ENCODE data around the gene DIP2C. TPM values are rescaled to one million over a fixed set of nuclear protein-coding genes. Genes with fewer than 3 reads are reported as not detected.

DIP2C gene
- total RNA-seq, 2 experiments from 2014 or later, result 0.22 to 0.54 TPM

DNA sequence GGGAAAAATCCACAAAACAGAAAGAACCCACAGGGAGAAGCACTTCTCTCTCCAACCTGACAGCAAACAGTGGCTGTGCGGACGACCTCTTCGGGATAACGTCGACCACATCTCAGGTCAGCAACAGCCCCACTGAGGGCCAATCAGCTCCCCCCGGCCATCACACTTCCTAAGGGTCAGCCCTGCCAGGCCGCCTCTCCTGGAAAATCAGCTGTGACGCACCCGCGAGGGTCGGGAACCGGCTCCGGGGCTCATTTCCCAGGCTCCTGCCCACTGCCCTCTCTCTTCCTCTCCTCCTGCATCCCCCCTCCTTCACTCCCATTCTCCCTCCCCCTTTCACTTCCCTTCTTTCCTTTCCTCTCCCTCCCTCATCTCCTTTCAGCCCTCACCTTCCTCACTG is 118.3 kb downstream of the DIP2C start:
- H3K4me1 Mint-ChIP-seq, result no peaks in the 10 kb centered on the region
- peaks cover 2% of the 10 kb centered on the region for H3K36me3 Mint-ChIP-seq
- peaks cover 6% of the 10 kb centered on the region for H3K9me3 Mint-ChIP-seq
- no peak overlapping the region for H3K27ac Mint-ChIP-seq
- peaks cover 39% of the 10 kb centered on the region for H3K27me3 Mint-ChIP-seq
- DNase-seq, result no peak
- H3K4me3 Mint-ChIP-seq, result no peak overlapping the region

GRCh38 chr10:570628-571163 is 118.8 kb downstream of the DIP2C start:
- H3K9me3 Mint-ChIP-seq, result peaks cover 6% of the 10 kb centered on the region
- peaks cover 2% of the 10 kb centered on the region for H3K36me3 Mint-ChIP-seq
- DNase-seq, result no peak
- H3K4me3 Mint-ChIP-seq, result no peak overlapping the region
- no peaks in the 10 kb centered on the region for H3K4me1 Mint-ChIP-seq
- peaks cover 39% of the 10 kb centered on the region for H3K27me3 Mint-ChIP-seq
- H3K27ac Mint-ChIP-seq, result no peak overlapping the region

DNA sequence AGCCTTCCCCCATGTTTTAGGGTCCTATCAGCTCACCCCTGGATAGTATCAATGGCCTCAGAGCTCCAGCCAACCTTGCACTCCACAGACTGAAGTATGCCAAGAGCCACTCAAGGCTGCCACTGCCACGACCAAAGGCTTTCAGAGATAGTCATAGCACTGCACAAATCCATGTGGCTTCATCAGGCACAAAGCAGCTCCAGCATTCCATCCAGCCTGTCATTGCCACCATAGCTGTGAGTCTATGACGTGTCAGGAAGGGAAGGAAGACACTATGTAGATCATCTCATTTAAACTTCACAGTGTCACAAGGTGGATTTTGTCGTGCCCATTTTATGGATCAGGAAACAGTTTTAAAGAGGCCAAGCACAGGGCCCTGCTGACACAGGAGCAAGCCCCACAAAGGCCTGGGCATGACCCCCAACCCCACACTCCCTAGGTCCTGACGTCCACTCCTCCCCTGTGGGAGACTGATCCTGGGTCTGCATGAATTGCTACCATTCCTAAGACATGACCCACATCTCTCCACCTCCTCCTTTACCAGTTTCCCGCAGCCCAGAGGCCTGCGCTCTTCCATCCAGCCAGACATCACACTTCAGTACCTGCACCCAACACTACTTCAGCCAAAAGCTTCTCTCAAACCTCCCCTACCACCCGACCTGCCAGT is 119.4 kb downstream of the DIP2C start:
- H3K9me3 Mint-ChIP-seq, result peaks cover 6% of the 10 kb centered on the region
- peaks cover 34% of the 10 kb centered on the region for H3K27me3 Mint-ChIP-seq
- no peak for DNase-seq
- H3K36me3 Mint-ChIP-seq, result peaks cover 2% of the 10 kb centered on the region
- no peaks in the 10 kb centered on the region for H3K4me1 Mint-ChIP-seq
- no peak overlapping the region for H3K27ac Mint-ChIP-seq
- H3K4me3 Mint-ChIP-seq, result no peak overlapping the region

DNA sequence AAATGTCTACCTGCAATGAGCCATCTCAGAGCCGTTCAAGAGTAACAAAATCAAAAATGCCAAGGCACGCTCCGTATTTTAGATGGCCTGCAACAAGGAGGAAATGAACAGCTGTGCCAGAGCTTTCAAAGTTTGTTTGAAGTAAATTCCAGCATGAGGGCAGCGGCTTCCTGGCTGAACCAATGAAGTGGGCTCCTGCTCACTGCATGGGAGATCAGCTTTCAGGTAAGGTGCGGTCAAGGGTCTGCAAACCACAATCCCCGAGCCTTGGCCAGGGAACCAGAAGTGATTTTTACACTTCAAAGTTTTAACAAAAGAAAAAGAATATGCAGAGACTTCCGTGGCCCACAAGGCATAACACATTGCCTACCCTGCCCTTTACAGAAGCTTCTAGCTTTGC is 120.6 kb downstream of the DIP2C start:
- H3K36me3 Mint-ChIP-seq, result peaks cover 2% of the 10 kb centered on the region
- no peak overlapping the region for H3K4me3 Mint-ChIP-seq
- DNase-seq, result no peak
- peaks cover 30% of the 10 kb centered on the region for H3K27me3 Mint-ChIP-seq
- no peak overlapping the region for H3K27ac Mint-ChIP-seq
- H3K4me1 Mint-ChIP-seq, result no peaks in the 10 kb centered on the region
- peaks cover 11% of the 10 kb centered on the region for H3K9me3 Mint-ChIP-seq

DNA sequence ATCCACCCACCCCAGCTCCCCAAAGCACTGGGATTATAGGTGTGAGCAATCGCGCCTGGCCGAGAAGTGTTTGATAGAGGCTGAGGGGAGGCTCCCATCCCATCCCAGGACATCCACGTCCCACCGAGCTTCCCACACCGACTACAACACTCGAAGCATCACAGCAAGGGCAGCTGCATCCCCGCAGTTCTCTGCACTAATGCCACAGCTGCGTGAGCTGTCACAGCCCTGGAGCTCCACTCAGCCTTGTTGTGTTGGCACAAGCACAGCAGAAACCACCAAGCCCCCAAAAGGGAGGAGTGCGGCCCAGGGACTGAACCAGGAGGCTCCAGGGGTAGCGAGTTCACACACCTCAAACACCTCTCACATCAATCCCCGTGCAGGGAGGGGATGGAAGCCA is 121.6 kb downstream of the DIP2C start:
- DNase-seq, result no peak
- Mint-ChIP-seq H3K4me3 (no peak overlapping the region), H3K9me3 (peaks cover 15% of the 10 kb centered on the region), H3K36me3 (peaks cover 2% of the 10 kb centered on the region), H3K27me3 (peaks cover 21% of the 10 kb centered on the region), H3K4me1 (no peaks in the 10 kb centered on the region), H3K27ac (no peak overlapping the region)

DNA sequence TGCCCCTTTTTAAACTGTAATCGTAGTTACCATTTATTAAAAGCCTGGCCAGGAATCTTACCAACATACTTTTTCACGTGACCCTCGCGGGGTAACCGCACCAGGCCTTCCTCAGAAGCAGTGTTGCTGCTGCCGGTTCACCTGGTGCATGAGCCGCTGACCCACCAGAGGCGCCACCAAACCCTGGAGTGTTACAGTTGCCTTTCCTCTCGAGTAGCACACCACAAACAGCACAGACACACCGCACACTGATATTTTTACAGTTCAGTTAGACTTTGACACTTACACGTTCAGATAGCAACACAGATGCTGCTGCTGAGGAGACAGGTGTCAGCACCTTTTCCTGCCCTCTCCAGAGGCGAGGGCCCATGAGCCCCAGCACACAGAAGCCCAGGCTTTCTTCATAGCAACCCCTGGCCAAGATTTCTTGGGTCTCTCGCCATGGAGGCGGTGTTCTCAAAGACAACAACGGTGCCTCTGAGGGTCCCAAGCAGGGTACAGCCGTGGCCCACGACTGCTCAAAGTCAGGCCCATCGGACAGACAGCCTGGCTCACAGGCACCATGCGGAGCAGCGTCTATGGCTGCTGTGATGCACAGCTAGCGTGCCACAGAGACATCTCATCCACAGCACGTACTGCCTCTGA is 123.1 kb downstream of the DIP2C start:
- peaks cover 15% of the 10 kb centered on the region for H3K9me3 Mint-ChIP-seq
- peaks cover 10% of the 10 kb centered on the region for H3K27me3 Mint-ChIP-seq
- H3K27ac Mint-ChIP-seq, result no peak overlapping the region
- no peaks in the 10 kb centered on the region for H3K4me1 Mint-ChIP-seq
- H3K36me3 Mint-ChIP-seq, result peaks cover under 1% of the 10 kb centered on the region
- no peak overlapping the region for H3K4me3 Mint-ChIP-seq
- DNase-seq, result no peak

GRCh38 chr10:565676-566075 is 123.8 kb downstream of the DIP2C start:
- Mint-ChIP-seq H3K9me3 (peaks cover 15% of the 10 kb centered on the region), H3K4me1 (no peaks in the 10 kb centered on the region), H3K36me3 (no peaks in the 10 kb centered on the region), H3K4me3 (no peak overlapping the region), H3K27ac (no peak overlapping the region), H3K27me3 (peaks cover 8% of the 10 kb centered on the region)
- no peak for DNase-seq

DNA sequence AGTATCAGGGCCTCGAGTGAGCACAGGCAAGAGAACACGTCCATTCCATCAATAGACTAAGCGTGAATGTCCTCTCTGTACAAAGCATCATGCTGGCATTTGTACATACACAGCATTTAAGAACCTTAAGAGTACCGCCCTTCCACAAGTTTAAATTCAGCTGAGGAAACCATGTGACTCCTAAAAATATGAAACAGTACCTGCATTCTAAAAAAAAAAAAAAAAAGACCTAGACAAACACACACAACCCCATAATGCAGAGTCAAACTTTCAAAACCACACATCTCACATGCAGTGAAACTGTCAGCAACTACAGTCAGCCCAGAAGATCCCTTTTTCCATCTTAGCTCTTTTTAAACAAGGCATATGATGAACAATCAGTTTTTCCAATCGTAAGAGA is 124.3 kb downstream of the DIP2C start:
- H3K4me1 Mint-ChIP-seq, result no peaks in the 10 kb centered on the region
- H3K9me3 Mint-ChIP-seq, result peaks cover 15% of the 10 kb centered on the region
- H3K27me3 Mint-ChIP-seq, result peaks cover 8% of the 10 kb centered on the region
- no peak overlapping the region for H3K4me3 Mint-ChIP-seq
- DNase-seq, result no peak
- H3K27ac Mint-ChIP-seq, result no peak overlapping the region
- H3K36me3 Mint-ChIP-seq, result no peaks in the 10 kb centered on the region

- no peak overlapping the region for H3K27ac Mint-ChIP-seq
- no peaks in the 10 kb centered on the region for H3K4me1 Mint-ChIP-seq
- H3K27me3 Mint-ChIP-seq, result peaks cover 5% of the 10 kb centered on the region
- no peak overlapping the region for H3K4me3 Mint-ChIP-seq
- peaks cover 11% of the 10 kb centered on the region for H3K9me3 Mint-ChIP-seq
- no peaks in the 10 kb centered on the region for H3K36me3 Mint-ChIP-seq
- no peak for DNase-seq
Measured at GRCh38 chr10:563827-564226, 125.6 kb downstream of the DIP2C start.

GRCh38 chr10:562142-562541 is 127.3 kb downstream of the DIP2C start:
- Mint-ChIP-seq H3K27ac (no peak overlapping the region), H3K9me3 (peaks cover 9% of the 10 kb centered on the region)

GRCh38 chr10:561721-562120 is 127.7 kb downstream of the DIP2C start:
- no peak for DNase-seq
- Mint-ChIP-seq H3K27me3 (peaks cover 2% of the 10 kb centered on the region), H3K9me3 (peaks cover 9% of the 10 kb centered on the region), H3K36me3 (no peaks in the 10 kb centered on the region), H3K27ac (no peak overlapping the region), H3K4me1 (no peaks in the 10 kb centered on the region), H3K4me3 (no peak overlapping the region)

More at GRCh38 chr10:562142-562541, 127.3 kb downstream of the DIP2C start:
- Mint-ChIP-seq H3K4me3 (no peak overlapping the region), H3K4me1 (no peaks in the 10 kb centered on the region), H3K36me3 (no peaks in the 10 kb centered on the region), H3K27me3 (no peaks in the 10 kb centered on the region)
- no peak for DNase-seq

GRCh38 chr10:560314-560992 is 129.0 kb downstream of the DIP2C start:
- Mint-ChIP-seq H3K36me3 (no peaks in the 10 kb centered on the region), H3K27ac (no peak overlapping the region), H3K27me3 (peaks cover 12% of the 10 kb centered on the region), H3K9me3 (peaks cover 9% of the 10 kb centered on the region), H3K4me1 (no peaks in the 10 kb centered on the region), H3K4me3 (no peak overlapping the region)
- no peak for DNase-seq

DNA sequence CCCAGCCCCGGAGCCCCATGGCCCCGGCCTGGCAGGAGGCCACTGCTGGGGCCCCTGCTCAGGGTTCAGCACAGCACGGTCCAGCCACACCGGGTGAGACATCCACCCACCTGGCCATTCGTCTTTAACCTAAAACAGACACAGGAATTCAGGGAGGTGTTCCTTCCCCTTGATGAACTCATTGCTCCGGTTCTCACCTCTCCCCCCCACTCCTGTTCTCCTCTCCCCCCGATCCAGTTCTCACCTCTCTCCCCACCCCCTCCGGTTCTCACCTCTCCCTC is 129.8 kb downstream of the DIP2C start:
- Mint-ChIP-seq H3K27ac (no peak overlapping the region), H3K4me1 (no peaks in the 10 kb centered on the region), H3K27me3 (peaks cover 17% of the 10 kb centered on the region), H3K9me3 (peaks cover 8% of the 10 kb centered on the region), H3K36me3 (no peaks in the 10 kb centered on the region), H3K4me3 (no peak overlapping the region)
- DNase-seq, result no peak

DNA sequence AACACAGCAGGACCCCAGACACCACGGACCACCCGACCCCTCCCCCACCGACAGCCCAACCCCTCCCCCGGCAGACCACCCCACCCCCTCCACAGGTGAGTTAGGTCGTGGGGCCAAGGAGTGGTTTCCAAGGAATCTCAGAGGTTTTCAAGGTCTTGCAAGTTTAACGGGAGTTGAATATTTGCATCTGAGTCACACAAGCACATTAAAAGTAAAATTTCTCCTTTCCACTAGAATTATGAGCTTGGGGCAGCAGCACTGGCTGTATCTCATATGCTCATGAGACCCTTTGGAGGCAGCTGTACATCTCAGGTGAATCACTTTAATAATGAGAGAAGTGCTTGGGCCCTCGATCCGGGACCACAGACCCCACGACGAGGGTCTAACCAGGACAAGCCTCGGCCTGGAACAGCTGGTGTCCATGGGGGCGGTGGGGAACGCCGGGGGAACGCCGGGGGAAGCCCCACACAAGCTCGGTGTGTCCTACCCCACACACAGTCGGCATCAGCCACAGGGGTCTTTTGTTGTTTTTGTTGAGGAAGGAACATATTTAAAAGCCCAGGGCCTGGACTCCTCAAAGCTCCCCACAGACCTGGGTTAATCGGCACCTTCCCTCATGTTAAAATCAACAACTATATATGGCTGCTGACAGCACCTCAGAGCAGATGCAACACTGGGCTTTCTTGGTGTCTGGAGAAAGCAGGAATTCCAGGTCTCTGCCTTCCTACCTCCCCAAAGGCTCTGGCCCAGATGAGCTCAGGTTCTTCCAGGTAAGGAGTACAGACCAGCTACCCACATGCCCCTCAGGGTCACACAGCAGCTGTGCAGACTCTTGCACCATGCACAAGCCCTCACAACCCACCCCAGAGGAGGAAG is 130.3 kb downstream of the DIP2C start:
- Mint-ChIP-seq H3K27ac (no peak overlapping the region), H3K9me3 (peaks cover 4% of the 10 kb centered on the region), H3K36me3 (no peaks in the 10 kb centered on the region), H3K27me3 (peaks cover 17% of the 10 kb centered on the region), H3K4me3 (no peak overlapping the region), H3K4me1 (no peaks in the 10 kb centered on the region)
- no peak for DNase-seq

DNA sequence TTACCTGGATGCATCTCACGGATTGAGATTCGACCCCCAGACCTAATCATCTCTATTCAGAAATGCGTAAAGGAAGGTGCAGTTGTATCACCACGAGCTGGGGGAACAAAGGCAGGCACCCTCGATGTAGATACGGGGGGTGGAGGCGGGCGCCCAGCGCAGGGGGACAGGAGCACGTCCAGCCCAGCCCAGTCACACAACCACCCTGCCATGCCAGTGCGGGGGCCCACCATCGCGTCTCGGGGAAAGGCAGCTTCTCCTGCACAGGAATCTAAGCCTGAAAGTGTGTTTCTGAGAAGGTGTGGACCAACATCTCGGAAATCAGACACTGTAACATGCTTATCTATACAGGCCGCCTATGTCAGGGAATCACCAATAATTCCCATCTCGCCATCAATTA is 131.1 kb downstream of the DIP2C start:
- no peak overlapping the region for H3K27ac Mint-ChIP-seq

More for the DNA sequence above, 131.1 kb downstream of the DIP2C start:
- Mint-ChIP-seq H3K4me1 (no peaks in the 10 kb centered on the region), H3K9me3 (peaks cover 3% of the 10 kb centered on the region), H3K27me3 (peaks cover 17% of the 10 kb centered on the region), H3K4me3 (no peak overlapping the region), H3K36me3 (no peaks in the 10 kb centered on the region)
- DNase-seq, result no peak
